C4-2B (cell line): Measurements from ENCODE around the gene ATP5F1E.

Experiments used
- H3K27ac ChIP-seq: fragments of 450-650 bp; 2 replicates; pipeline ENCODE4 v1.5.1; 2017
- ZFX ChIP-seq: fragments of 450-650 bp; IDR thresholded peaks from 2 replicates; pipeline ENCODE4 v1.6.1; 2017
- TF ChIP-seq, protein P1 (sequence below): fragments of 450-650 bp; conservative IDR thresholded peaks from 2 replicates; pipeline ENCODE4 v1.5.1; 2017; ENCODE audit warnings: mild to moderate bottlenecking

The ATP5F1E gene

DNA sequence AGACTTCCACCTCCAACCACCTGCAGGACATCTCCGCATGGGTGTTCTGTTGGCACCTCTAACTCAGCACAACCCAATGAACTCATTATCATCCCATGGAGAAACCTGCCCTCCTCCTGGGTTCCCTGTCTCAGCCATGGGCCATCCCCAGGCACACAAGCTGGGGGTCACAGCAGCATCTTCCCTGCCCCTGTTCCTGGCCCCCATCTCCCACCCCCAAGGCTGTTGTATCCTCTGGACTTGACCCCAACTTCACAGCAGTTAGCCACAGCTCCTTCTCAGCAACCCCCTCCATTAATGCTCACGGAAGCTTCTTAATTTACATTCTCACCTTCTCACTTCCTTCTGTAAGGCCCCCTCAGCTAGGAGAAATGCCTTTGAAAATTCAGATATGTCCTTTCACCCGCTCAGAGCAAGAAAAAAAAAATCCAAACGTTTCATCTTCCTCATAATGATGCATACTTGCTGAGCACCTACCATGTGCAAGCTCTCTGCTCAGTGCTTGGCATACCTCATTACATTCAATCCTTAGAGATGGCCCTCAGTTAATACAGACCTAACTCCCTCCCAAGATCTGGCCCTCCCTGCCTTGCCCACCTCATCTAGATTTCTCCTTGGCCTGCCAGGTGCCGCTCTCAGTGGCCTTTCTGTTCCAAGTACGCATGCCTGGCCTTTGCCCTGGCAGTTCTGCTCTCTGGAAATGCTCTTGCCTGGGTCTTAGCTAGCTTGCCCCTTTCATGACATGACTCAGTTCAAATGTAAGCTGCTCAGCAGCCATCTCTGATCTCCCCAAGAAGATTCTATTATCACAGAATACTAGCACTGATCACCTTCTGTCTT, 53.6 kb downstream of the ATP5F1E start:
- H3K27ac ChIP-seq = no peak overlapping the region
- TF ChIP-seq, protein P1, sequence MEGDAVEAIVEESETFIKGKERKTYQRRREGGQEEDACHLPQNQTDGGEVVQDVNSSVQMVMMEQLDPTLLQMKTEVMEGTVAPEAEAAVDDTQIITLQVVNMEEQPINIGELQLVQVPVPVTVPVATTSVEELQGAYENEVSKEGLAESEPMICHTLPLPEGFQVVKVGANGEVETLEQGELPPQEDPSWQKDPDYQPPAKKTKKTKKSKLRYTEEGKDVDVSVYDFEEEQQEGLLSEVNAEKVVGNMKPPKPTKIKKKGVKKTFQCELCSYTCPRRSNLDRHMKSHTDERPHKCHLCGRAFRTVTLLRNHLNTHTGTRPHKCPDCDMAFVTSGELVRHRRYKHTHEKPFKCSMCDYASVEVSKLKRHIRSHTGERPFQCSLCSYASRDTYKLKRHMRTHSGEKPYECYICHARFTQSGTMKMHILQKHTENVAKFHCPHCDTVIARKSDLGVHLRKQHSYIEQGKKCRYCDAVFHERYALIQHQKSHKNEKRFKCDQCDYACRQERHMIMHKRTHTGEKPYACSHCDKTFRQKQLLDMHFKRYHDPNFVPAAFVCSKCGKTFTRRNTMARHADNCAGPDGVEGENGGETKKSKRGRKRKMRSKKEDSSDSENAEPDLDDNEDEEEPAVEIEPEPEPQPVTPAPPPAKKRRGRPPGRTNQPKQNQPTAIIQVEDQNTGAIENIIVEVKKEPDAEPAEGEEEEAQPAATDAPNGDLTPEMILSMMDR = no peak
- no peak for TF ChIP-seq ZFX

DNA sequence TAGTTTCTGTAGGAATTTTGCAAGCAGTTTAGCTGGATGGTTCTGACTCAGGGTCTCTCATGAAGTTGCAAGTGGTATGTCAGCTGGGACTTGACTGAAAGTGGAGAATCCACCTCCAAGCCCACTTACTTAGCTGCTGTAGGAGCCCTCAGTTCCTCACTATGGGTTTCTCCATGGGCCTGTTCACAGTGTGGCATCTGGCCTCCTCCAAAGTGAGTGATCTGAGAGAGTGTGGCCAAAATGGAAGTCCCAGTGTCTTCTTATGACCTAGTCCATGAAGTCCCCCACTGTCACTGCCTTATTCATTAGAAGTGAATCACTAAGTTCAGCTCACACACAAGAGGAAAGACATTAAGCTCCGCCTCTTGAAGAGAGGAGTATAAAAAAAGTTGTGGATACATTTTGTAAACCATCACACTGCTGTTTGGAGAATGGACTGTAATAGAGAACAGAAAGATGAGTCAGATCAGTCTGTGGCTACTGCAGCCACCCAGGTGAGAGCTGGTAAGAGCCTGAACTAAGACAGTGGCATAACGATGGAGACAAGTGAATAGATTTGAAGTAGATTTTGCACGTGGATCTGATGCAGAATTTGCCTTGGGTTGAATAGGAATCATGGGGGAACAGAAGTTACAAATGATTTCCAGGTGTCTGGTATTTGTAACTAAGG, 55.9 kb downstream of the ATP5F1E start:
- H3K27ac ChIP-seq = no peak overlapping the region
- TF ChIP-seq, protein P1 = no peak
- TF ChIP-seq ZFX = no peak
